Measurements from ENCODE around the gene GSG1.
"Not testable (repeated sequence)": the region's sequence is repeated elsewhere in the genome, so short reads cannot be mapped to it uniquely, and the experiment has no call there.

The GSG1 gene

GRCh38 chr12:13090054-13090453 is 13.4 kb downstream of the GSG1 start:
- no peak for DNase-seq

- DNase-seq = no peak
Observed at GRCh38 chr12:13088496-13088895, 15.0 kb downstream of the GSG1 start.

- no peak for DNase-seq
Observed at GRCh38 chr12:13087766-13088165, 15.7 kb downstream of the GSG1 start.

GRCh38 chr12:13085968-13086686 is 17.3 kb downstream of the GSG1 start:
- no peak for DNase-seq

GRCh38 chr12:13084898-13085640 is 18.4 kb downstream of the GSG1 start:
- no peak for DNase-seq

- DNase-seq = not testable (repeated sequence)
Observed at GRCh38 chr12:13083638-13084037, 19.8 kb downstream of the GSG1 start.

- no peak for DNase-seq
Observed at GRCh38 chr12:13082861-13083260, 20.6 kb downstream of the GSG1 start.

GRCh38 chr12:13080266-13080665 is 23.2 kb downstream of the GSG1 start:
- DNase-seq = no peak

- no peak for DNase-seq
Observed at GRCh38 chr12:13079440-13079906, 24.0 kb downstream of the GSG1 start.

GRCh38 chr12:13075786-13076570 is 27.5 kb downstream of the GSG1 start:
- no peak for DNase-seq

GRCh38 chr12:13075118-13075480 is 28.4 kb downstream of the GSG1 start:
- DNase-seq = no peak

GRCh38 chr12:13074396-13075117 is 28.9 kb downstream of the GSG1 start:
- no peak for DNase-seq

- no peak for DNase-seq
Observed at GRCh38 chr12:13073173-13073572, 30.3 kb downstream of the GSG1 start.

- DNase-seq = no peak
Observed at GRCh38 chr12:13071305-13072280, 31.9 kb downstream of the GSG1 start.

- no peak for DNase-seq
Observed at GRCh38 chr12:13069380-13069779, 34.1 kb downstream of the GSG1 start.

- DNase-seq = no peak
Observed at GRCh38 chr12:13067322-13067721, 36.1 kb downstream of the GSG1 start.

GRCh38 chr12:13066459-13066858 is 37.0 kb downstream of the GSG1 start:
- DNase-seq = no peak

GRCh38 chr12:13066014-13066413 is 37.5 kb downstream of the GSG1 start:
- no peak for DNase-seq

- no peak for DNase-seq
Observed at GRCh38 chr12:13062669-13063068, 40.8 kb downstream of the GSG1 start.

- DNase-seq = no peak
Observed at GRCh38 chr12:13061377-13061776, 42.1 kb downstream of the GSG1 start.

- peak in 1 of 2 donors; percentile 3 for DNase-seq
Observed at GRCh38 chr12:13060581-13060980, 42.9 kb downstream of the GSG1 start.

GRCh38 chr12:13053617-13054016 is 49.9 kb downstream of the GSG1 start:
- not testable (repeated sequence) for DNase-seq

Measured in bone marrow (tissue), 2 donors.